ENCODE measurements around the gene URI1. TPM values are rescaled to one million over a fixed set of nuclear protein-coding genes. Genes with fewer than 3 reads are reported as not detected.

The URI1 gene
- polyA plus RNA-seq, 1 of the 3 experiments (the other 2 are of a cell fraction): 32.4 TPM

DNA sequence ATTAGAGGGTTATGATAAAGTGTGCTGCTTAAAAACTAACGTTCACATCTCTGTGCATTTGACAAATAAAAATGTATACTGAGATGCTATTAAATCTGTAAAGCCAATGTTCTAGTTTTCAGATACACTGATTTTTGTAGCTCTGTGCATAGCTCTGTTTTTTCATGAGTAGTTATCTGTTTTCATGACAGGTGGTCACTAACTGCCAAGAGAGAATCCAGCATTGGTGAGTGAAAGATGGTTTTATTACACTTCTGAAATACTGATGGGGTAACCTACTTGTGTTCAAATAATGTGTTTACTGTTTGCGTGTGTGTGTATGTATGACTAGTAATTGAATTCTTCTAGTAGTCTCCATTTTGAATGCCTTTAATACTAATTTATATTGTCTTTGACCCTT, 29.0 kb downstream of the URI1 start:
- Histone ChIP-seq H3K4me3 (ENCODE audit: low read depth in 2 of 2, low read length in 1 of 2) (no peak overlapping the region), H3F3A (replicated peaks; ENCODE audit: insufficient read depth) (peaks cover 11% of the 10 kb centered on the region), H3K9me3 (no peaks in the 10 kb centered on the region), H2AFZ (ENCODE audit: low read depth) (no peak overlapping the region), H3K27ac (ENCODE audit: low read depth in 2 of 2, low read length in 1 of 2) (no peak overlapping the region), H3K27me3 (ENCODE audit: insufficient read depth) (no peaks in the 10 kb centered on the region), H3K9me2 (no peaks in the 10 kb centered on the region), H3K4me1 (ENCODE audit: control insufficient read depth in 1 of 2, insufficient read depth in 2 of 2, low read depth in 1 of 2, low read length in 1 of 2) (peaks cover 15 to 54% of the 10 kb centered on the region in 2 experiments; a peak in 3 of 4 replicates), H4K20me1 (ENCODE audit: insufficient read depth) (peaks cover 82% of the 10 kb centered on the region), H3K9ac (no peak overlapping the region), H3K4me2 (no peak overlapping the region), H3K79me2 (ENCODE audit: insufficient read depth) (peaks cover 98% of the 10 kb centered on the region), H3K36me3 (replicated peaks in 1 of 2; ENCODE audit: control insufficient read depth in 1 of 2, insufficient read depth in 2 of 2, low read length in 1 of 2) (peaks cover 0 to 3% of the 10 kb centered on the region in 2 experiments)
- TF ChIP-seq GABPA (IDR thresholded peaks at IDR 0.05; ENCODE audit: low read depth) (no peak), SIN3A (IDR thresholded peaks at IDR 0.05; ENCODE audit: borderline replicate concordance, low read depth, low read length) (no peak)
- DNase-seq: no peak
- ChIA-PET POLR2A (interaction anchor here (0.5 kb wide), 1 partner anchor 156 kb away, joined by 3 read pairs; no protein-coding TSS in a partner anchor), CTCF (interaction anchor here (1.0 to 1.4 kb wide), 3 partner anchors 97 to 699 kb away, joined by 3 to 4 read pairs (median 3); no protein-coding TSS in a partner anchor)
- 61% methylated on average over 2 of the region's 2 CpGs for WGBS (ENCODE audit: low lambda C conversion rate)

DNA sequence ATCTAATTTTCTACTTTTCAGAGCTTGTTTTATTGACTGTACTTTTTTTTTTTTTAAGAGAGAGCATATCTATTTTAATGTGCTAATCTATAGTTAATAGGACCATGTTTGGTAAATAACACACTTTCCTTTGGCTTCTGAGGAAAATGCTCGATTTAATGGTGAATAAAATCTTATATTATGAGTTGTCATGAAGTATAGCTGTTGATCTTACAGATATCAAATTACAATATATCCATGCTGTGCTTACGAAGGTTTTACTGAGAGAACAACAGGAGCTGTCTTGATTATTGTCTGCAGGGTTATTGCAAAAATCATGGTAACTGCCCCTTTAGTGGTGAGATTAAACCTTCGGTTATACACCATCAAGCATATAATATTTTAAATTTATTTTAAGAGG, 29.6 kb downstream of the URI1 start:
- ChIA-PET POLR2A (no interaction called here), CTCF (interaction anchor here (1.0 to 1.4 kb wide), 3 partner anchors 98 to 698 kb away, joined by 3 to 4 read pairs (median 3); no protein-coding TSS in a partner anchor)
- Histone ChIP-seq H3F3A (replicated peaks; ENCODE audit: insufficient read depth) (peaks cover 4% of the 10 kb centered on the region), H3K27me3 (ENCODE audit: insufficient read depth) (no peaks in the 10 kb centered on the region), H2AFZ (ENCODE audit: low read depth) (no peak overlapping the region), H3K9me3 (no peaks in the 10 kb centered on the region), H3K4me1 (ENCODE audit: control insufficient read depth in 1 of 2, insufficient read depth in 2 of 2, low read depth in 1 of 2, low read length in 1 of 2) (peaks cover 14 to 48% of the 10 kb centered on the region in 2 experiments; a peak in 3 of 4 replicates), H3K27ac (ENCODE audit: low read depth in 2 of 2, low read length in 1 of 2) (no peak overlapping the region), H3K9ac (no peak overlapping the region), H3K4me3 (ENCODE audit: low read depth in 2 of 2, low read length in 1 of 2) (no peak overlapping the region), H3K4me2 (no peak overlapping the region), H3K79me2 (ENCODE audit: insufficient read depth) (peaks cover 98% of the 10 kb centered on the region), H3K9me2 (no peaks in the 10 kb centered on the region), H4K20me1 (ENCODE audit: insufficient read depth) (peaks cover 82% of the 10 kb centered on the region), H3K36me3 (replicated peaks in 1 of 2; ENCODE audit: control insufficient read depth in 1 of 2, insufficient read depth in 2 of 2, low read length in 1 of 2) (peaks cover 0 to 3% of the 10 kb centered on the region in 2 experiments)
- TF ChIP-seq FOXJ3 (CRISPR knock-in tag; IDR thresholded peaks at IDR 0.05) (no peak), RAD21 (IDR thresholded peaks at IDR 0.05; ENCODE audit: low read length) (no peak), TAF1 (IDR thresholded peaks at IDR 0.05; ENCODE audit: borderline replicate concordance, low read depth, low read length) (no peak), RXRA (IDR thresholded peaks at IDR 0.05; ENCODE audit: borderline replicate concordance, low read depth) (no peak), SIN3A (IDR thresholded peaks at IDR 0.05; ENCODE audit: borderline replicate concordance, low read depth, low read length) (no peak), EZH2phosphoT487 (IDR thresholded peaks at IDR 0.05; ENCODE audit: borderline replicate concordance, low read depth) (no peak)
- WGBS (ENCODE audit: low lambda C conversion rate): 88% methylated on average over 3 of the region's 3 CpGs
- no peak for DNase-seq

DNA sequence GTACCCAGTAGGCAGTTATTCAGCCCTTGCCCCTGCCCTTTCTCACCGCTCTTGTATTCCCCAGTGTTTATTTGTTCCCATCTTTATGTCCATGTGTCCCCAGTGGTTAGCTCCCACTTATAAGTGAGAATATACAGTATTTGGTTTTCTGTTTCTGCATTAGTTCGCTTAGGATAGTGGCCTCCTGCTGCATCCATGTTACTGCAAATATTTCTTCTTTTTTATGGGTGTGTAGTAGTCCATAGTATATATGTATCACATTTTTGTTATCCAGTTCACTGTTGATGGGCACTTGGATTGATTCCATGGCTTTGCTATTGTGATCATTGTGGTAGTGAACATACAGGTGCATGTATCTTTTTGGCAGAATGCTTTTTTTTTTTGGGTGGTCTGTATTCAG, 32.7 kb downstream of the URI1 start:
- no peak for TF ChIP-seq PBX3 (IDR thresholded peaks at IDR 0.05)
- no peak for TF ChIP-seq USF2 (IDR thresholded peaks at IDR 0.05; ENCODE audit: borderline replicate concordance, low read depth, low read length)
- TF ChIP-seq GATA2 (CRISPR knock-in tag; IDR thresholded peaks at IDR 0.05): no peak
- TF ChIP-seq POLR2AphosphoS5 (IDR thresholded peaks at IDR 0.05; ENCODE audit: low read depth, low read length): no peak
- TF ChIP-seq ELF1 (IDR thresholded peaks at IDR 0.05): no peak
- no peak for TF ChIP-seq FOXM1 (IDR thresholded peaks at IDR 0.05; ENCODE audit: low read depth)
- no peak for TF ChIP-seq MAX (IDR thresholded peaks at IDR 0.05; ENCODE audit: low read depth)
- no peak for TF ChIP-seq FOSL2 (IDR thresholded peaks at IDR 0.05; ENCODE audit: borderline replicate concordance, low read depth)
- TF ChIP-seq CHD2 (IDR thresholded peaks at IDR 0.05; ENCODE audit: low read length, partially characterized antibody): no peak
- TF ChIP-seq IRF3 (IDR thresholded peaks at IDR 0.05; ENCODE audit: low read depth, low read length): no peak
- CTCF ChIA-PET: no interaction called here

More for the DNA sequence above, 32.7 kb downstream of the URI1 start:
- Histone ChIP-seq H3K4me2 (no peak overlapping the region), H3K27me3 (ENCODE audit: insufficient read depth) (no peaks in the 10 kb centered on the region), H3K79me2 (ENCODE audit: insufficient read depth) (peaks cover 98% of the 10 kb centered on the region), H2AFZ (ENCODE audit: low read depth) (no peak overlapping the region), H3F3A (replicated peaks; ENCODE audit: insufficient read depth) (peaks cover 4% of the 10 kb centered on the region), H3K9ac (no peak overlapping the region), H3K9me3 (no peaks in the 10 kb centered on the region), H3K4me3 (ENCODE audit: low read depth in 2 of 2, low read length in 1 of 2) (no peak overlapping the region), H3K4me1 (ENCODE audit: control insufficient read depth in 1 of 2, insufficient read depth in 2 of 2, low read depth in 1 of 2, low read length in 1 of 2) (peaks cover 3 to 32% of the 10 kb centered on the region in 2 experiments; a peak in 3 of 4 replicates), H4K20me1 (ENCODE audit: insufficient read depth) (peaks cover 83% of the 10 kb centered on the region), H3K9me2 (no peaks in the 10 kb centered on the region), H3K36me3 (replicated peaks in 1 of 2; ENCODE audit: control insufficient read depth in 1 of 2, insufficient read depth in 2 of 2, low read length in 1 of 2) (peaks cover 0 to 3% of the 10 kb centered on the region in 2 experiments), H3K27ac (ENCODE audit: low read depth in 2 of 2, low read length in 1 of 2) (no peak overlapping the region)
- DNase-seq: no peak
- WGBS (ENCODE audit: low lambda C conversion rate): 95% methylated on average over 2 of the region's 2 CpGs
- POLR2A ChIA-PET: no interaction called here

Data from SK-N-SH (cell line).